Spleen (tissue), 13 donors: ENCODE results near the gene TMPRSS4. TPM values are rescaled to one million over a fixed set of nuclear protein-coding genes. Genes with fewer than 3 reads are reported as not detected.

ENCODE experiments used
- DNase-seq: peaks from one replicate; pipeline ENCODE4 v3.0.0-alpha.2; 2020
- H3K27ac ChIP-seq, 8 donors: fragments of 200-600 bp; sonication (generic) in 7 of 8; 1 replicate in 4 of 8; 2 replicates in 4 of 8; pipeline versions ENCODE4 v1.5.0 to v1.8.0; 2016 to 2021; ENCODE audit warnings: inconsistent platforms in 4 of 8, mild to moderate bottlenecking in 4 of 8, moderate library complexity in 1 of 8
- H3K27me3 ChIP-seq, 7 donors: fragments of 200-600 bp; sonication (generic) in 6 of 7; replicated peaks in 1 of 7; 1 replicate in 4 of 7; 2 replicates in 3 of 7; pipeline versions ENCODE4 v1.5.0 to v1.8.0; 2016 to 2021; ENCODE audit warnings: inconsistent platforms in 3 of 7, mild to moderate bottlenecking in 1 of 7
- H3K36me3 ChIP-seq, 6 donors: fragments of 200-600 bp; sonication (generic) in 5 of 6; 1 replicate in 4 of 6; 2 replicates in 2 of 6; pipeline versions ENCODE4 v1.5.0 to v1.8.0; 2016 to 2021; ENCODE audit warnings: inconsistent platforms in 2 of 6
- H3K4me1 ChIP-seq, 6 donors: fragments of 200-600 bp; sonication (generic) in 5 of 6; 1 replicate in 3 of 6; 2 replicates in 3 of 6; pipeline versions ENCODE4 v1.5.0 to v1.8.0; 2016 to 2021; ENCODE audit warnings: inconsistent platforms in 3 of 6
- H3K4me3 ChIP-seq, 8 donors: fragments of 200-600 bp; sonication (generic) in 7 of 8; 1 replicate in 4 of 8; 2 replicates in 4 of 8; pipeline versions ENCODE4 v1.5.0 to v1.8.0; 2016 to 2021; ENCODE audit warnings: inconsistent platforms in 4 of 8, mild to moderate bottlenecking in 4 of 8, moderate library complexity in 2 of 8
- H3K9me3 ChIP-seq, 8 donors: fragments of 200-600 bp; sonication (generic) in 7 of 8; 1 replicate in 4 of 8; 2 replicates in 4 of 8; pipeline versions ENCODE4 v1.5.0 to v1.8.0; 2016 to 2021; ENCODE audit warnings: inconsistent platforms in 4 of 8
- CTCF ChIP-seq, 11 experiments: fragments of 200-600 bp in 7 of 11; fragments of 450-650 bp in 4 of 11; sonication (generic) in 4 of 11; IDR thresholded peaks in 8 of 11; conservative IDR thresholded peaks in 3 of 11; 1 replicate in 7 of 11; 2 replicates in 4 of 11; pipeline versions ENCODE4 v1.4.0 to v1.8.0; 2016 to 2021; ENCODE audit warnings: antibody characterized with exemption in 11 of 11, inconsistent platforms in 4 of 11, mild to moderate bottlenecking in 1 of 11
- POLR2A ChIP-seq, 3 donors: fragments of 450-650 bp; IDR thresholded peaks; one replicate each; pipeline ENCODE4 v1.5.1; 2017; ENCODE audit warnings: antibody characterized with exemption in 3 of 3, mild to moderate bottlenecking in 1 of 3
- POLR2AphosphoS5 ChIP-seq, 3 donors: sonication (generic); formaldehyde crosslinking; IDR thresholded peaks; one replicate each; pipeline ENCODE4 v1.5.1; 2017; ENCODE audit warnings: antibody characterized with exemption in 3 of 3
- WGBS, 5 donors: extraction: QIAGEN DNeasy Blood & Tissue Kit in 3 of 5; methylation state at CpG; one replicate each; pipeline versions ENCODE4 v1.1.5 to v1.1.7; 2013 to 2018; 5-methylcytosine and 5-hydroxymethylcytosine counted together
- intact Hi-C: fragments of 100-400 bp; cut with DNase I; formaldehyde crosslinking; loops from one replicate; pipeline ENCODE4 v1.15.0; 2023; ENCODE audit warnings: low total_unique reads
- long read RNA-seq, 2 donors: transcript quantifications; one replicate each; lab custom pipeline, GENCODE V29; 2026
- polyA plus RNA-seq, 3 donors: library from polyadenylated mRNA; stranded (reverse); fragments of 200-250 nt; gene quantifications; one replicate each; pipeline ENCODE4 v1.2.1, GENCODE V29; 2013
- total RNA-seq, 7 donors: library from RNA; depleted of rRNA in 3 of 7; stranded (reverse); fragments of >200 nt in 3 of 7; fragmentation: NEBNext Ultra II Directional in 4 of 7; extraction: Animal tissue kit (Norgen Biotek cat#: 25700) in 4 of 7; gene quantifications; one replicate each; pipeline versions ENCODE4 v1.1.0 to v1.2.1, GENCODE V29; 2016 to 2021
- donor health status: healthy with polysubstance abuse.
- donor health status: DM: no; HTN: no; CAD: no; lungs with moderate emphysema.
- donor health status: DM: no; HTN: no; CAD: no.
- donor health status: Bipolar disorder and iron deficiency.
- donor health status: healthy.
- donor health status: DM: no; HTN: no; CAD: no.
- donor health status: DM: yes; HTN: yes; CAD: no.

Gene TMPRSS4
- total RNA-seq (1 to 10 TPM in 3 of 7 donors, under 1 TPM in 1, not detected in 3; 0.85 to 1.4 (median 1.2) TPM), polyA plus RNA-seq (under 1 TPM; 0.09 to 0.26 (median 0.21) TPM)
- long read RNA-seq, donor 1, result 0 reads
- long read RNA-seq, donor 2, result 0 reads

DNA sequence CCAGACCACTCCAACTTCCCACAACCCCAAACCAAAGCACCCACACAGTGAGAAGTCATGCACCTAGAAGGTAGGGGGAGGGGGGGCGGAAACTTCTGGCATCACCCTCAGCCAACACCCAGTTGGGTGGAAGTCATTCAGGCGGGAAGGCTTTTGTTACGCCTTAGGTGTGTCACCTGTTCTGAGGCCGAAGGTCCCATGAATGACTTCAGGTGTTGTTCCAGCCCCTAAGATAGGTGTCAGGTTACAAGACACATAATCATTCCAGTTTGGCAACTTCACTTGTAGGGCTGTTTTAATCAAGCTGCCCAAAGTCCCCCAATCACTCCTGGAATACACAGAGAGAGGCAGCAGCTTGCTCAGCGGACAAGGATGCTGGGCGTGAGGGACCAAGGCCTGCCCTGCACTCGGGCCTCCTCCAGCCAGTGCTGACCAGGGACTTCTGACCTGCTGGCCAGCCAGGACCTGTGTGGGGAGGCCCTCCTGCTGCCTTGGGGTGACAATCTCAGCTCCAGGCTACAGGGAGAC is at the start of gene TMPRSS4:
TMPRSS4 (plus strand) TSS at position 325 of the 528 bp plus-strand sequence. CDS start 225 bp downstream, outside the sequence.
- DNase-seq, result no peak
- Histone ChIP-seq H3K27ac (no peak within 1 kb of the TSS), H3K4me3 (no peak within 1 kb of the TSS), H3K4me1 (no peaks in the 10 kb centered on the region), H3K9me3 (no peaks in the 10 kb centered on the region), H3K27me3 (peaks cover 0 to 30% (median 0%) of the 10 kb centered on the region in 7 donors), H3K36me3 (no peaks in the 10 kb centered on the region)
- TF ChIP-seq POLR2AphosphoS5 (IDR thresholded peaks at IDR 0.05), result no peak
- no peak for TF ChIP-seq POLR2A (IDR thresholded peaks at IDR 0.05)
- TF ChIP-seq CTCF (IDR thresholded peaks at IDR 0.05 in 8 of 11, conservative IDR thresholded peaks at IDR 0.05 in 3 of 11), result no peak
- 85 to 96% (median 93%) methylated on average over 5 to 7 of the region's 7 CpGs for WGBS, 5 donors
- intact Hi-C loops, result no loop called here

GRCh38 chr11:118027694-118028093 is 49.2 kb upstream of the TMPRSS4 start:
- Histone ChIP-seq H3K27ac (no peak overlapping the region), H3K27me3 (no peaks in the 10 kb centered on the region), H3K36me3 (no peaks in the 10 kb centered on the region), H3K9me3 (peaks cover 0 to 5% (median 0%) of the 10 kb centered on the region in 8 donors), H3K4me1 (no peaks in the 10 kb centered on the region), H3K4me3 (no peak overlapping the region)
- 88 to 92% (median 92%) methylated on average over 4 of the region's 4 CpGs for WGBS, 5 donors
- TF ChIP-seq POLR2AphosphoS5 (IDR thresholded peaks at IDR 0.05) (no peak), POLR2A (IDR thresholded peaks at IDR 0.05) (no peak), CTCF (IDR thresholded peaks at IDR 0.05 in 8 of 11, conservative IDR thresholded peaks at IDR 0.05 in 3 of 11) (no peak)
- intact Hi-C loops, result no loop called here
- no peak for DNase-seq

DNA sequence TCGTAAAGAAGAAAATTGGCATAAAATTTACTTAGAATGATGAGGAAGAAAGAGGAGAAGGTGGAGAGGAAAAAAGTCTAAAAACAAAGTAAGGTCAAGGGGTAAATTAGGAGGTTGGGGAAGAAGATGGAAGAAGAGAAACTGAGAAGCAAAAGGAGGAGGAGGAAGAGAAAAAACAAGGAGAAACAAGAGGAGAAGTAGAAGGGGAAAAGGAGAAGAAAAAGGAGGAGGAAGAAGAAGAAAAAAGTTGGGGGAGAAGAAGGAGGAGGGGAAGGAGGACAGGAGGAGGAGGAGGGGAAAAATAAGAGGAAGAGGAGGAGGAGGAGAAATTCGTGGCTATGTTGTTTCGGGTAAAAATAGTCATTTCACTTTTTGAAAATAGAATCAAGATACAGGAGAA is 48.3 kb upstream of the TMPRSS4 start:
- Histone ChIP-seq H3K9me3 (peaks cover 0 to 5% (median 0%) of the 10 kb centered on the region in 8 donors), H3K4me3 (no peak overlapping the region), H3K27ac (no peak overlapping the region), H3K27me3 (no peaks in the 10 kb centered on the region), H3K4me1 (no peaks in the 10 kb centered on the region), H3K36me3 (no peaks in the 10 kb centered on the region)
- 48 to 62% (median 53%) methylated on average over 3 of the region's 3 CpGs for WGBS, 5 donors
- TF ChIP-seq POLR2AphosphoS5 (IDR thresholded peaks at IDR 0.05), result no peak
- TF ChIP-seq CTCF (IDR thresholded peaks at IDR 0.05 in 8 of 11, conservative IDR thresholded peaks at IDR 0.05 in 3 of 11), result no peak
- no peak for TF ChIP-seq POLR2A (IDR thresholded peaks at IDR 0.05)
- intact Hi-C loops, result no loop called here
- DNase-seq, result no peak

DNA sequence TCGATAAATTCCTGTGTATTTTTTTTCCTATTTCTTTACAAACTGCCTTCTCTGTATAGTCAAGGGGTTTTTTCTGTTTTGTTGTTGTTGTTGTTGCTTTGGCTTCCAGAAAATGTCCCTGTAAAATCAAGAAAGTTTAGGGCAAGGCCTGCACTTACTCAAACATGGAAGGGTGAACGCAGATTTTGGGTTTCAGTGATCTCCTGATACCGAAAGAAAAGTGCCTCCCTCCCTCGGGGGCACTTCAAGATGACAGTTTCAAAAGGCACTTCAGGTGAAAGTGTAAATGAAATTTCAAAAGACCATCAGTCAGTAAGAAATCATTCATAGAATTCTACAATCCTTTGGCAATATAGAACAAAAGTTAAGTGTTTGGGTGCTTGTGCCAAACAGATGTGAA is 43.4 kb upstream of the TMPRSS4 start:
- H3K4me3 ChIP-seq, result no peak overlapping the region
- no peaks in the 10 kb centered on the region for H3K27me3 ChIP-seq
- TF ChIP-seq POLR2A (IDR thresholded peaks at IDR 0.05) (no peak), POLR2AphosphoS5 (IDR thresholded peaks at IDR 0.05) (no peak), CTCF (IDR thresholded peaks at IDR 0.05 in 8 of 11, conservative IDR thresholded peaks at IDR 0.05 in 3 of 11) (no peak)
- H3K36me3 ChIP-seq, result no peaks in the 10 kb centered on the region
- no peak for DNase-seq
- H3K27ac ChIP-seq, result no peak overlapping the region
- WGBS, 5 donors, result 72 to 86% (median 76%) methylated on average over 4 of the region's 4 CpGs
- H3K9me3 ChIP-seq, result no peaks in the 10 kb centered on the region
- H3K4me1 ChIP-seq, result no peaks in the 10 kb centered on the region
- intact Hi-C loops, result no loop called here
